GM18870 (cell line): ENCODE data around the gene PTPN5.

Source experiments
- ATAC-seq: cut with Tn5 transposase; IDR thresholded peaks from one replicate; pipeline ENCODE4 v1.9.1; 2021; ENCODE audit warnings: moderate library complexity; ENCODE audit not compliant: unreplicated experiment

PTPN5 gene

GRCh38 chr11:18743365-18743764, 48.2 kb downstream of the PTPN5 start:
- no peak for ATAC-seq

GRCh38 chr11:18741783-18742182, 49.8 kb downstream of the PTPN5 start:
- ATAC-seq, result no peak

- no peak for ATAC-seq
Observed at GRCh38 chr11:18739685-18740084, 51.9 kb downstream of the PTPN5 start.

- no peak for ATAC-seq
Observed at GRCh38 chr11:18737642-18738041, 54.0 kb downstream of the PTPN5 start.

GRCh38 chr11:18736590-18737148, 54.9 kb downstream of the PTPN5 start:
- ATAC-seq, result no peak

- no peak for ATAC-seq
Observed at GRCh38 chr11:18733202-18733601, 58.4 kb downstream of the PTPN5 start.

GRCh38 chr11:18731949-18732821, 59.4 kb downstream of the PTPN5 start:
- ATAC-seq, result no peak

- no peak for ATAC-seq
Observed at GRCh38 chr11:18731441-18731840, 60.2 kb downstream of the PTPN5 start.

- no peak for ATAC-seq
Observed at GRCh38 chr11:18730020-18730419, 61.6 kb downstream of the PTPN5 start.

GRCh38 chr11:18729426-18729825, 62.2 kb downstream of the PTPN5 start:
- no peak for ATAC-seq

GRCh38 chr11:18728658-18729057, 62.9 kb downstream of the PTPN5 start:
- no peak for ATAC-seq

- ATAC-seq, result no peak
Observed at GRCh38 chr11:18727479-18728236, 63.9 kb downstream of the PTPN5 start.

GRCh38 chr11:18726040-18726439, 65.6 kb downstream of the PTPN5 start, which contains the start of gene IGSF22:
Gene IGSF22 (minus strand): TSS chr11:18726188. CDS start chr11:18724236, 1,952 bp downstream.
- ATAC-seq, result no peak

- ATAC-seq, result no peak
Observed at GRCh38 chr11:18723991-18724390, 67.6 kb downstream of the PTPN5 start.

- peak; percentile 17 for ATAC-seq
Observed at GRCh38 chr11:18722293-18722637, 69.3 kb downstream of the PTPN5 start.

GRCh38 chr11:18721561-18722292, 69.9 kb downstream of the PTPN5 start:
- ATAC-seq, result peak; percentile 79

GRCh38 chr11:18720808-18721560, 70.6 kb downstream of the PTPN5 start:
- peak; percentile 60 for ATAC-seq

GRCh38 chr11:18720091-18720807, 71.3 kb downstream of the PTPN5 start:
- no peak for ATAC-seq

GRCh38 chr11:18715476-18715875, 76.1 kb downstream of the PTPN5 start:
- no peak for ATAC-seq

- ATAC-seq, result no peak
Observed at GRCh38 chr11:18714443-18714780, 77.2 kb downstream of the PTPN5 start.
